ENCODE data around the gene PSTK. TPM values are rescaled to one million over a fixed set of nuclear protein-coding genes. Genes with fewer than 3 reads are reported as not detected.

Gene PSTK
- total and polyA plus RNA-seq, 2 experiments from 2014 or later, result 1.4 to 7.0 TPM

DNA sequence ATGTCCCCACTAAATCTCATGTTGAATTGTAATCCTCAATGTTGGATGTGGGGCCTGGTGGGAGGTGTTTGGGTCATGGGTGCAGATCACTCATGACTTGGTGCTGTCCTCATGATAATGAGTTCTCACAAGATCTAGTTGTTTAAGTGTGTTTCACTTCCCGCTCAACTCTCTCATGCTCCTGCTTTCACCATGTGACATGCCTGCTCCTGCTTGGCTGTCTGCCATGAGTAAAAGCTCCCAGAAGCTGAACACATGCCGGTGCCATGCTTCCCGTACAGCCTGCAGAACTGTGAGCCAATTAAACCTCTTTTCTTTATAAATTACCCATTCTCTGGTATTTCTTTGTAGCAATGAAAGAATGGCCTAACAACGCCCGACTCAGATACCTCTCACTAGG, 6.2 kb upstream of the PSTK start:
- Histone ChIP-seq H3K4me3 (no peak overlapping the region), H3K4me1 (ENCODE audit: insufficient read depth) (no peaks in the 10 kb centered on the region), H4K20me1 (ENCODE audit: insufficient read depth) (no peaks in the 10 kb centered on the region), H3K9ac (no peak overlapping the region), H2AFZ (no peak overlapping the region), H3K36me3 (ENCODE audit: low read depth) (no peaks in the 10 kb centered on the region), H3K27me3 (replicated peaks; ENCODE audit: insufficient read depth) (no peaks in the 10 kb centered on the region), H3K4me2 (ENCODE audit: unreplicated experiment) (no peak overlapping the region), H3K27ac (no peak overlapping the region), H3K9me3 (ENCODE audit: low read depth) (no peaks in the 10 kb centered on the region), H3F3A (ENCODE audit: insufficient read depth) (no peaks in the 10 kb centered on the region), H3K9me2 (ENCODE audit: insufficient read depth) (no peaks in the 10 kb centered on the region), H3K79me2 (ENCODE audit: insufficient read depth) (no peaks in the 10 kb centered on the region)
- WGBS, 2 experiments (ENCODE audit: low coverage in 1 of 2, low lambda C conversion rate in 2 of 2, missing lambda C conversion rate in 2 of 2), result 34 to 36% methylated on average over 5 of the region's 5 CpGs
- TF ChIP-seq EZH2phosphoT487 (IDR thresholded peaks at IDR 0.05; ENCODE audit: insufficient read depth, low read depth) (no peak), EZH2 (IDR thresholded peaks at IDR 0.05; ENCODE audit: insufficient read depth, poor library complexity, severe bottlenecking) (no peak)
- DNase-seq, result peak; percentile 3
- in situ Hi-C loops (cut with MboI), result no loop called here

DNA sequence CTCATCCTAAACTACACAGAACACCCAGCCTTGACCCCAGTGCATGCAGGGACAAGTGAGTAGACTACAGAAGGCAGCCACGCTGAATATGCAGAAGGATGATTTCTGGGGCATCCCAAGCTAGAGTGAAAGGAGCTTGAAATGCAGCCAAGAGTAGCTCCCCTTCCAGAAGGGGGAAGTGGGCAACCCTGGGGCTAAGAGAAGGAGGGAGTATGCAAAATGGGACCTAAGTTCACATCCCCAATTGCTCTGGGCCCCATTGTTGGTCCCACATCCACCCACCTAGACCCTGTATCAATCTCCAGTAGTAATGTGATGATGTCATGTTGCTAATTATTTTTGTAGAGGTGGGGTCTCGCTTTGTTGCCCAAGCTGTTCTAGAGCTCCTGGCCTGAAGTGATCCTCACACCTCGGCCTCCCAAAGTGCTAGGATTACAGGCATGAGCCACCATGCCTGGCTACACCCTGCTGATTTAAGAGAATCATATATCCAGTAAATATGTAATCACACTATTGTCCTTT, 5.6 kb upstream of the PSTK start:
- no peaks in the 10 kb centered on the region for H3K9me3 ChIP-seq (ENCODE audit: low read depth)
- H3K27me3 ChIP-seq (replicated peaks; ENCODE audit: insufficient read depth), result no peaks in the 10 kb centered on the region
- no peaks in the 10 kb centered on the region for H3K9me2 ChIP-seq (ENCODE audit: insufficient read depth)
- H3K27ac ChIP-seq, result no peak overlapping the region
- no peaks in the 10 kb centered on the region for H3K4me1 ChIP-seq (ENCODE audit: insufficient read depth)
- no peaks in the 10 kb centered on the region for H4K20me1 ChIP-seq (ENCODE audit: insufficient read depth)
- no peak overlapping the region for H3K9ac ChIP-seq
- no peak overlapping the region for H3K4me3 ChIP-seq
- DNase-seq, result no peak
- H3K79me2 ChIP-seq (ENCODE audit: insufficient read depth), result no peaks in the 10 kb centered on the region
- no peaks in the 10 kb centered on the region for H3K36me3 ChIP-seq (ENCODE audit: low read depth)
- 56 to 71% methylated on average over 3 of the region's 3 CpGs for WGBS, 2 experiments (ENCODE audit: low coverage in 1 of 2, low lambda C conversion rate in 2 of 2, missing lambda C conversion rate in 2 of 2)
- H2AFZ ChIP-seq, result no peak overlapping the region
- in situ Hi-C loops (cut with MboI), result loop anchor here (25.0 kb wide), 1 partner anchor 687 kb away; no protein-coding TSS in a partner anchor
- H3F3A ChIP-seq (ENCODE audit: insufficient read depth), result no peaks in the 10 kb centered on the region
- H3K4me2 ChIP-seq (ENCODE audit: unreplicated experiment), result no peak overlapping the region
- TF ChIP-seq EZH2phosphoT487 (IDR thresholded peaks at IDR 0.05; ENCODE audit: insufficient read depth, low read depth) (no peak), EZH2 (IDR thresholded peaks at IDR 0.05; ENCODE audit: insufficient read depth, poor library complexity, severe bottlenecking) (no peak)

DNA sequence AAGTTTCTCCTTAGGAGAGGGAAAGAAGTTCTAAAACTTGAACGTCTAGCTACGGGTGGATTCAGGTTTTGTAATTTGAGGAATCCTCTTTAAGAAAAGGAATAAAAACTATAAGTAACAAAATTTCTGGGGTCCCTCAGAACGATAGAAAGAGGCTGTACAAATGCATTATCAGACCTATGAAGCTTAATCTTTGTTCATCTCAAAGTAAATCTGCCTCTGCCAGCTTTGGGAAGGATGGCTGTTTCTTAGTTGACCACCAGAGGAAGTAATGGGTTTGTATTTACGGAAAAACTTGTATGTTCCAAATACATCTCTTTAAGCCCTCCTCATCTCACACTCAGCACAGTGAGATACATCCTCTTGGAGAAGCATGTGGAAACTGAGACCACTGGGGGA, 864 bp downstream of the PSTK start:
- no peaks in the 10 kb centered on the region for H3K79me2 ChIP-seq (ENCODE audit: insufficient read depth)
- H3F3A ChIP-seq (ENCODE audit: insufficient read depth), result peaks cover 7% of the 10 kb centered on the region; the same call in 1 of the 2 replicates
- no peaks in the 10 kb centered on the region for H3K36me3 ChIP-seq (ENCODE audit: low read depth)
- peak overlapping the region; percentile 100 for H3K4me2 ChIP-seq (ENCODE audit: unreplicated experiment)
- H2AFZ ChIP-seq, result peak overlapping the region; percentile 97
- H3K9me3 ChIP-seq (ENCODE audit: low read depth), result no peaks in the 10 kb centered on the region
- H4K20me1 ChIP-seq (ENCODE audit: insufficient read depth), result no peaks in the 10 kb centered on the region
- no peaks in the 10 kb centered on the region for H3K9me2 ChIP-seq (ENCODE audit: insufficient read depth)
- peak overlapping the region; percentile 93 for H3K9ac ChIP-seq
- TF ChIP-seq EZH2 (IDR thresholded peaks at IDR 0.05; ENCODE audit: insufficient read depth, poor library complexity, severe bottlenecking) (no peak), EZH2phosphoT487 (IDR thresholded peaks at IDR 0.05; ENCODE audit: insufficient read depth, low read depth) (no peak)
- WGBS, 2 experiments (ENCODE audit: low coverage in 1 of 2, low lambda C conversion rate in 2 of 2, missing lambda C conversion rate in 2 of 2), result 1 to 3% methylated on average over 4 of the region's 4 CpGs
- H3K4me1 ChIP-seq (ENCODE audit: insufficient read depth), result 0 out of 2 replicates have a peak, but pooled peaks cover 5% of the 10 kb centered on the region
- peak overlapping the region; percentile 97 for H3K4me3 ChIP-seq
- in situ Hi-C loops (cut with MboI), result loop anchor here (25.0 kb wide), 1 partner anchor 694 kb away; no protein-coding TSS in a partner anchor
- no peaks in the 10 kb centered on the region for H3K27me3 ChIP-seq (replicated peaks; ENCODE audit: insufficient read depth)
- peak; percentile 79 for DNase-seq
- peak overlapping the region; percentile 54 for H3K27ac ChIP-seq

DNA sequence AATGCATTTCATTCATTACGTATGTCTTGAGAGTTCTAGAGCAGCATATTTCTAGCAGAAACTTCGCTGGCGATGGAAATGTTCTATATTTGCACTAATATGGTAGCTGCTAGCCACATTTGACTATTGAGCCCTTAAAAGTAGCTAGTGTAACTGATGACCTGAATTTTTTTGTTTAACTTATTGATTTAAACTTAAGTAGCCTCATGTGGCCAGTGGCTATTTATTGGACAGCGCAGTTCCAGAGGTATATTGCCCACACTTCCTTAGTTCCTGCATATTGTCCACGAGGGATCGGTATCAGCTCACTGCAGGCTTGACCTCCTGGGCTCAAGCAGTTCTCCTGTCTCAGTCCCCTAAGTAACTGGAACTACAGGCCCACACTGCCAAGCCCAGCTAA, 3.7 kb downstream of the PSTK start:
- Histone ChIP-seq H2AFZ (no peak overlapping the region), H3K9me2 (ENCODE audit: insufficient read depth) (no peaks in the 10 kb centered on the region), H3K36me3 (ENCODE audit: low read depth) (no peaks in the 10 kb centered on the region; the same call in 1 of the 2 replicates), H3K4me2 (ENCODE audit: unreplicated experiment) (no peak overlapping the region), H3K79me2 (ENCODE audit: insufficient read depth) (no peaks in the 10 kb centered on the region), H3F3A (ENCODE audit: insufficient read depth) (peaks cover 7% of the 10 kb centered on the region; the same call in 1 of the 2 replicates), H3K4me3 (no peak overlapping the region), H3K4me1 (ENCODE audit: insufficient read depth) (0 out of 2 replicates have a peak, but pooled peaks cover 5% of the 10 kb centered on the region), H3K9ac (no peak overlapping the region), H3K27me3 (replicated peaks; ENCODE audit: insufficient read depth) (no peaks in the 10 kb centered on the region), H3K9me3 (ENCODE audit: low read depth) (no peaks in the 10 kb centered on the region), H3K27ac (no peak overlapping the region), H4K20me1 (ENCODE audit: insufficient read depth) (no peaks in the 10 kb centered on the region)
- no peak for DNase-seq
- WGBS, 2 experiments (ENCODE audit: low coverage in 1 of 2, low lambda C conversion rate in 2 of 2, missing lambda C conversion rate in 2 of 2), result 87 to 93% methylated on average over 6 of the region's 6 CpGs
- no peak for TF ChIP-seq EZH2 (IDR thresholded peaks at IDR 0.05; ENCODE audit: insufficient read depth, poor library complexity, severe bottlenecking)
- TF ChIP-seq EZH2phosphoT487 (IDR thresholded peaks at IDR 0.05; ENCODE audit: insufficient read depth, low read depth), result no peak
- in situ Hi-C loops (cut with MboI), result loop anchor here (25.0 kb wide), 1 partner anchor 697 kb away; no protein-coding TSS in a partner anchor
